HG02571 (cell line): Measurements from ENCODE around the gene GTF3C5.
"Not testable (repeated sequence)": the region's sequence is repeated elsewhere in the genome, so short reads cannot be mapped to it uniquely, and the experiment has no call there.

Source experiments
- ATAC-seq: cut with Tn5 transposase; IDR thresholded peaks from one replicate; pipeline ENCODE4 v1.9.1; 2021; ENCODE audit warnings: mild to moderate bottlenecking, moderate library complexity; ENCODE audit not compliant: unreplicated experiment

Gene GTF3C5

DNA sequence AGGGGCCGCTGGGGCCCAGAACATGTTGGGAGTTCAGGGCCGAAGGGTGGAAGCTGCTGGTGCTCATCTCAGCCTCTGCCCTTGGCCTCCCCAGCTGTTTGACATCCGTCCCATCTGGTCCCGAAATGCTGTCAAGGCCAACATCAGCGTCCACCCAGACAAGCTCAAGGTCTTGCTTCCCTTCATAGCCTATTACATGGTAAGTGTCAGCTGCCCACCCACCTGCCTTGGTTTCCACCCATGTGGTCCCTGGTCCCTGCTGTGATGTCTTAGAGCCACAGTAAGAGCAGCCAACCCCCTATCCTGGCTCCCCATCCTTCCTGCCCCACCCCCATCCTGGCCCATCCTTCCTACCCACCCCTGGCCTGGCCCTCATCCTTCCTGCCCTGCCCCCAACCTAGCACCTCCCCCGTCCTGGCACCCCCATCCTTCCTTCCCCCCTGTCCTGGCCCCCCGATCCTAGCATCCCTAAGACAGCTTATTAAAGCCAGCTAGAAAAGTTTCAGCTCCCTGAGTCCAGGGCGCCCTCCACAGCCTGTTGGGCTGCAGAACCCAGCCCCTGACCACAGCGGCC lies 21.3 kb downstream of the GTF3C5 start:
- no peak for ATAC-seq

- no peak for ATAC-seq
Measured at GRCh38 chr9:133054194-133054890, 23.5 kb downstream of the GTF3C5 start.

GRCh38 chr9:133054966-133055365 lies 24.2 kb downstream of the GTF3C5 start:
- no peak for ATAC-seq

- no peak for ATAC-seq
Measured at GRCh38 chr9:133055788-133056420, 25.1 kb downstream of the GTF3C5 start.

GRCh38 chr9:133056533-133056932 lies 25.7 kb downstream of the GTF3C5 start:
- ATAC-seq, result no peak

DNA sequence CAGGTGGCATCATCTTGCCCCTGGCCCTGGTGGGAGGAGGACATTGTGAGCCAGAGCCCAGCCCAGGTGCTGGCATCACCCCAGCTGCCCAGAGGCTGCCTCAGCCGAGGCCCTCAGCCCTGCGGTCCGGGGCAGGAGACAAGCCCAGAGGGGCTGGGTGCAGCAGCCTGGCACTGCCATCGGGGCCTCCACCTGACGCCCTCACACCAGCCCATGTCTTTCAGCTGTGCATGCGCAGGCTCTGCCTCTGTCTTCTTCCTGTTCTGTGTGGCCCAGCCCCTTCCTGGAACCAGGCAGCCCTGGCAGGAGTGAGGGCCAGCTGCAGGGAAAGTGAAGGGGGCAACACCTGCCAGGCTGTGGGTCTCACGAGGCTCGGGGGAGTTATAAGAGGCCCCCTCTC lies 26.2 kb downstream of the GTF3C5 start:
- ATAC-seq, result no peak

- no peak for ATAC-seq
Measured at GRCh38 chr9:133057553-133057952, 26.8 kb downstream of the GTF3C5 start.

GRCh38 chr9:133058071-133058470 lies 27.3 kb downstream of the GTF3C5 start:
- no peak for ATAC-seq

DNA sequence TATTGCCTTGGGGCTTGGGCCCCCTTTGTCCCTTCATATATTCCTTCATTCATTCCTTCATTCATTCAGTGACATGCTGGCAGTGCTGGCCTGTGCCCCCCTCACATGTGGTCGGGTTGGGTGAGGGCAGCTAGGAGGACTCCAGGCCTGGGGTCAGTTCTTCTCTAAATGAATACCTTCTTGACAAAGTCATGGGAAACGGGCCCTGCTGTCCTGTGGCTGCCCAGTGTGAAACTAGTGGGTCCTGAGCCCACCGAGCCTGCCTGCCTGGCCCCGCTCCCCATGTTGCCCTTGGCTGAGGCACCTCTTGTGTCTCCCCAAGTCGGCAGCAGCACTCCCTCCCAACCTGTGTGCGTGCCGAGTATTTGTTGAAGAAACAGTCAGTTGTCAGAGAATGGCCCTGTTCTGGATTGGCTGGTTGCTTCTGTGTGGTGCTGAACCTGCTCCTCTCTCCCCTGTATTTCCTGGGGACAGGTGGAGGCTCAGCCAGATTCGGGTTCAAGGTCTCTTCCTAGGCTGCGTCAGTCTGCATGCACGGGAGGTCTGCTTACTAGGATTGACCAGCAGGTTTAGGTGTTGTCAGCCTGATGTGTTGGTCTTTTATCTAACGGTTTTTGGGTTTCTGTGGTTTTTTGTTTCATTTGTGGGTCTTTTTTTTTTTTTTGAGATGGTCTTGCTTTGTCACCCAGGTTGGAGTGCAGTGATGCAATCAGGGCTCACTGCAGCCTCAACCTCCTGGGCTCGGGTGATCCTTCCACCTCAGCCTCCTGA lies 27.9 kb downstream of the GTF3C5 start:
- no peak for ATAC-seq

GRCh38 chr9:133059623-133060022 lies 28.8 kb downstream of the GTF3C5 start:
- no peak for ATAC-seq

- ATAC-seq, result no peak
Measured at GRCh38 chr9:133060417-133060841, 29.6 kb downstream of the GTF3C5 start.

DNA sequence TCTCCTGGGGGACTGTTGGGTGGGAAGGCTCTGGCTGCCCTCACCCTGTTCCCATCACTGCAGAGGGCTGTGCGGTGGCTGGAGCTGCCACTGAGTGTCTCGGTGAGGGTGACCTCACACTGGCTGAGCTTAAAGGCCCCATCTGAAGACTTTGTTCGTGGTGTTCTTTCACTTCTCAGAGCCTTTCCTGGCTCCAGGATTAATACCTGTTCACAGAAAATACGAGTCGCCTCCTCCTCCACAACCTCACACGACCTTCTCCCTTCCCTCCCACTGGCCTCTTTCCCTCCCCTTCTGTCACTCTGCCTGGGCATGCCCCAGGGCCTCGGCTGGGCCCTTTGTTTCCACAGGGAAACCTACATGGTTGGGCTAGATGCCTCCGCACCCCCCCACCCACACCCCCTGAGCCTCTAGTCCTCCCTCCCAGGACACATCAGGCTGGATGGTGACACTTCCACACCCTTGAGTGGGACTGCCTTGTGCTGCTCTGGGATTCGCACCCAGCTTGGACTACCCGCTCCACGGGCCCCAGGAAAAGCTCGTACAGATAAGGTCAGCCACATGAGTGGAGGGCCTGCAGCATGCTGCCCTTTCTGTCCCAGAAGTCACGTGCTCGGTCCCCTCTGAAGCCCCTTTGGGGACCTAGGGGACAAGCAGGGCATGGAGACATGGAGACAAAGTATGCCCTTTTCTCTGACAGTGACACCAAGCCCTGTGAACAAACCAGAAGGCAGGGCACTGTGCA lies 30.4 kb downstream of the GTF3C5 start:
- ATAC-seq, result not testable (repeated sequence)

GRCh38 chr9:133061764-133062145 lies 31.0 kb downstream of the GTF3C5 start, which contains the start of gene CEL:
Gene CEL (plus strand): TSS chr9:133061981. CDS start chr9:133062003, 22 bp downstream.
- ATAC-seq, result not testable (repeated sequence)

- ATAC-seq, result not testable (repeated sequence)
Measured at GRCh38 chr9:133062569-133062968, 31.8 kb downstream of the GTF3C5 start.

DNA sequence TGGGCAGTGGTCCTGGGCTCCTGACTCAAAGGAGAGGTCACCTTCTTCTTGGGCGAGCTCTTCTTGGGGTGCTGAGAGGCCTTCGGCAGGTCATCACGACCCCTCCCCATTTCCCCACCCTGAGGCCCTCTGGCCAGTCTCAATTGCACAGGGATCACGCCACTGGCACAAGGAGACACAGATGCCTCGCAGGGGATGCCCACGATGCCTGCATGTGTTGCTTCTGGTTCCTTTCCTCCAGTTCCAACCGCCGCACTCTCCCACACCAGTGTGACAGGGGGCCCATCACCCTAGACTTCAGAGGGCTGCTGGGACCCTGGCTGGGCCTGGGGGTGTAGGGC lies 32.3 kb downstream of the GTF3C5 start:
- no peak for ATAC-seq

DNA sequence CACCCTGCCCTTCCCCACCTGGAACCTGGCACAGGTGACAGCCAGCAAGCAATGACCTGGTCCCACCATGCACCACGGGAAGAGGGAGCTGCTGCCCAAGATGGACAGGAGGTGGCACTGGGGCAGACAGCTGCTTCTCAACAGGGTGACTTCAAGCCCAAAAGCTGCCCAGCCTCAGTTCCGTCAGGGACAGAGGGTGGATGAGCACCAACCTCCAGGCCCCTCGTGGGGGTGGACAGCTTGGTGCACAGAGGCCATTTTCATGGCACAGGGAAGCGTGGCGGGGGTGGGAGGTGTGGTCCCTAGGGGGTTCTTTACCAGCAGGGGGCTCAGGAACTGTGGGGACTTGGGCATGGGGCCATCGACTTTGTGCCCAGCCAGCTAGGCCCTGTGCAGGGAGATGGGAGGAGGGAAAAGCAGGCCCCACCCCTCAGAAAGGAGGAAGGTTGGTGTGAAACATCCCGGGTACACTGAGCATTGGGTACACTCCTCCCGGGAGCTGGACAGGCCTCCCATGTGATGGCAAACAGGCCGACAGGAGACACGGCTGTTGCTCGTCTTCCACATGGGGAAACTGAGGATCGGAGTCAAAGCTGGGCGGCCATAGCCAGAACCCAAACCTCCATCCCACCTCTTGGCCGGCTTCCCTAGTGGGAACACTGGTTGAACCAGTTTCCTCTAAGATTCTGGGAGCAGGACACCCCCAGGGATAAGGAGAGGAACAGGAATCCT lies 32.9 kb downstream of the GTF3C5 start:
- ATAC-seq, result no peak

DNA sequence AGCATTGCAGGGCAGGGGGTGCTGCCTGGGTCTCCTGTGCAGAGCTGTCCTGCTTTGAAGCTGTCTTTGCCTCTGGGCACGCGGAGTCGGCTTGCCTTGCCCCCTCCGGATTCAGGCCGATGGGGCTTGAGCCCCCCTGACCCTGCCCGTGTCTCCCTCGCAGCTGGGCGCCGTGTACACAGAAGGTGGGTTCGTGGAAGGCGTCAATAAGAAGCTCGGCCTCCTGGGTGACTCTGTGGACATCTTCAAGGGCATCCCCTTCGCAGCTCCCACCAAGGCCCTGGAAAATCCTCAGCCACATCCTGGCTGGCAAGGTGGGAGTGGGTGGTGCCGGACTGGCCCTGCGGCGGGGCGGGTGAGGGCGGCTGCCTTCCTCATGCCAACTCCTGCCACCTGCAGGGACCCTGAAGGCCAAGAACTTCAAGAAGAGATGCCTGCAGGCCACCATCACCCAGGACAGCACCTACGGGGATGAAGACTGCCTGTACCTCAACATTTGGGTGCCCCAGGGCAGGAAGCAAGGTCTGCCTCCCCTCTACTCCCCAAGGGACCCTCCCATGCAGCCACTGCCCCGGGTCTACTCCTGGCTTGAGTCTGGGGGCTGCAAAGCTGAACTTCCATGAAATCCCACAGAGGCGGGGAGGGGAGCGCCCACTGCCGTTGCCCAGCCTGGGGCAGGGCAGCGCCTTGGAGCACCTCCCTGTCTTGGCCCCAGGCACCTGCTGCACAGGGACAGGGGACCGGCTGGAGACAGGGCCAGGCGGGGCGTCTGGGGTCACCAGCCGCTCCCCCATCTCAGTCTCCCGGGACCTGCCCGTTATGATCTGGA lies 33.7 kb downstream of the GTF3C5 start:
- ATAC-seq, result no peak

DNA sequence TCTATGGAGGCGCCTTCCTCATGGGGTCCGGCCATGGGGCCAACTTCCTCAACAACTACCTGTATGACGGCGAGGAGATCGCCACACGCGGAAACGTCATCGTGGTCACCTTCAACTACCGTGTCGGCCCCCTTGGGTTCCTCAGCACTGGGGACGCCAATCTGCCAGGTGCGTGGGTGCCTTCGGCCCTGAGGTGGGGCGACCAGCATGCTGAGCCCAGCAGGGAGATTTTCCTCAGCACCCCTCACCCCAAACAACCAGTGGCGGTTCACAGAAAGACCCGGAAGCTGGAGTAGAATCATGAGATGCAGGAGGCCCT lies 34.2 kb downstream of the GTF3C5 start:
- ATAC-seq, result no peak

GRCh38 chr9:133066181-133066983 lies 35.6 kb downstream of the GTF3C5 start:
- ATAC-seq, result no peak
